ENCODE measurements around the gene KDM4D.
"Not testable (repeated sequence)": the region's sequence is repeated elsewhere in the genome, so short reads cannot be mapped to it uniquely, and the experiment has no call there.

The KDM4D gene

DNA sequence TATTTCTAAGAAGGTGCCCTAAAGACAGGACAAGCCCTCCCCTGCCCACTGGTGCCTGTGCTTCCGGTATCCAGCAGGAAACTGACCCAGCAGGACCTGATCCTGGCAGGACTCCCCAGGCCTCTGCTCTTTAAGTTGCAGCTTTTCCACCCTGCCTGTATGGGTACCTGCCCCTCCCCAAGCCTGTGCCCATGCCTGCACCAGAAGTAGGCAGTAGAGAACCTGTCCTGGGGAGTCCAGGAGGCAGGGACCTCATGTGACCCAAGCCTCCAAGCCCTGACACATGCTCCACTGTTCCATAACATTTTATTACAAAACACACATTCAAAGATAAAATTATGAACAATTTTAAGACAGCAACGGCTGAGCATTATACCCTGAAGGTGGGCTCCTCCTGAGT, 14.3 kb upstream of the KDM4D start:
- no peak for DNase-seq

DNA sequence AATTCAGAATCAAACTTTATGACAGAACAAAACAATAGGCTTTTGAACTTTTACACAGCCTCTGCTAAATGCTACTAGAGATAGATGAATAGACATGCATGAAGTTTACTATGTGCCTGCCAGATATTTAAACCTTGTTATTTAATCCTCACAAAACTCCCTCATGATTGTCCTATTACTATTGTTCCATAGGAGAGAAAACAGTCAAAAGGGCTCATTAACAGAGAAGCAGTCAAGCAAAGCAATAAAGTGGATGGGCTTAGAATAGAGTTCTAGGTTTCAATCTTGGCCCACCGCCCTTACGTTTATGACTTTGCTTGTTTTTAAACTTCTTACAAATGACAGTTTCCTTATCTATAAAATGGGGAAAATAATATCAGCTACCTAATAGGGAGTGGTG, 13.0 kb upstream of the KDM4D start:
- no peak for DNase-seq

DNA sequence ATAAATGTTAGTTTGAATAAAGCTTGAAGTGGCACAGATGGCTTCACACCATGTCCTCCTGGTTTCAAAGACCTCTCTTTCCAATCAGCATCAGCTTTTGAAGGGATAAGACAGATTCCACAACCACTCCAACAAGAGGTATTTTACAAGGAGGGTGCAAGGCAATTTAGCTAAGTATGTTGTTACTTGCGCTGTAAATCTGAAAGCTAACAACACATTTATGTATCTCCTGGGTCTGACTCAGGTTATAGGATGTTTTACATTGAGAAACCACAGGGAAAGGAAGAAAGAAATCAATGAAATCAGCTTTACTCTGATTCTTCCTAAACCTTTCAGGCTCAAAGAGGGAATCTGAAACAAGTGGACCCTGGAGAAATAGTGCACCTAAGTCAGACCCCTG, 12.3 kb upstream of the KDM4D start:
- DNase-seq: no peak

DNA sequence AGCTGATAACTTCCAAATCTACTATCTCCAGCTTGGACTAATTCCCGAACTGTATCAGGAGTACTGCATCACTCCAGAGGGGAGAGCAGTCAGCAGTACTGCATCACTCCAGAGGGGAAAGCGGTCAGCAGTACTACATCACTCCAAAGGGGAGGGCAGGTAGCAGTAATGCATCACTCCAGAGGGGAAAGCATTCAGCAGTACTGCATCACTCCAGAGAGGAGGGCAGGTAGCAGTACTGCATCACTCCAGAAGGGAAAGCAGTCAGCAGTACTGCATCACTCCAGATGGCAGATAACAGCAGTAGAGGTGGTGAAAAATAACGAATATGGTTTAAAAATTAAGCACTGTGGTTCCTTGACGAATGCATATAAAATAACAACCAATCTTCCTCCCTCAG, 8.6 kb upstream of the KDM4D start:
- DNase-seq: no peak

DNA sequence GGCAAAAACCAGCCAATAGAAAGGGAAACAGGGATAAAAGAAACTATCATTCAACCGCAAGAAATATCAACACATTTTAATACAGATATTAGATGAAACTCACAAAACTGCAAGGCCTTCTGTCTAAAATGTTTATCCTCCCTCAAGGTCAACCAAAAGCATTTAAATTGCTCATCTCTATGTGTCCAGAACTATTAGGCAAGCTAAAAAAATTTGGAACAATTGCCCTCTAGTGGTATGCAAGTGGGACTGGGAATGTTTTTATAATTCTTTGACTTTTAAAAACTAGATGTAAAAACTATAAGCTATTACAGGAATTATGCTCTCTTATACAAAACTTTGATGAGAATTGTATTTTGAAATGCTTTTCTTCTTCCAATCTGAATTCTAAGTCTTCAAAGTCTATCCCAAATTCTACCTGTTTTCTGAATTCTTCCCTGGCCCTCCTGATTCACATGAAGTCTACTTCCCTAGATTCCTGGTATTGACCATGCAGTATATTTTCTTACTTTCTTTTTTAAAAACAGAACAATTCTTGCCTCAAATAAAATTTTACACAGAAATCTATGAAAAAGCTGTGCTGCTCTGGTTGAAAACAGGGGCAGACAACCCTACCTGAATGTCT, 5.1 kb upstream of the KDM4D start:
- no peak for DNase-seq

DNA sequence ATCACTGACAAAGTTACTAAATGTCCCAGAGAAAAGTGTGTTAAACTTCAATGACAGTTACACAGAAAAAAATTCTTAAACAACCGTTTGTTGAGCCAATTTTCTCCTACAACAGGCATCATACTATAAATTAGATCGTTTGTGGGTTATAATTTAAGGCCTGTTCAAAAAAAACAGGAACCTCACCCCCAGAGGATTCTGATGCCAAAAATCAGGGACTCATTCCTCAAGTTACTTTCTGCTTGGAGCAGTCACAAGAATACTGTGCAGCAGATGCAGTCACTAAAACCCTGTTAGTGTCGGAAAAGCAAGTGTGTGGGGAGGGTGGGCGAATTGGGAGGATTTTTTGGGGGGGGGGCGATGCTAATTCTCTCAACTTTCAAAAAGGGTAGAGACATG, 810 bp upstream of the KDM4D start:
- no peak for DNase-seq

DNA sequence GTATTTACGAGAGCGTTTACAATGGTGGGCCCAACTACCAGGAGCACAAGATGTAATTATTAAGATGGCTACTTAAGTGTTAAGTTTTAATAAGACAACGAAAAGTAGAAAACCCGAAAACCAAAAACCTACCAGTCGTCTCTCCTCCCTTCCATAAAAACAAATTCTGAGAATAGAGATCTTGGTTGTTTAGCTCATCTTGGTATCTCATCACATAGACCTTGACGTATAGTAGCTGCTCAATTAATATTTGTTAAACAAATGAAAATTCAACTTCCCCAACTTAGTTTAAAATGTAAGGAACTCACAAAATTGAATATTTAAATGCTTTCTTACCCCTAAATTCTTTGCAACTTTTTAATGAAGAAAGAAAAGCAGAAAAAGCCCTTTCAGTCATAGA, 669 bp downstream of the KDM4D start:
- DNase-seq: no peak

DNA sequence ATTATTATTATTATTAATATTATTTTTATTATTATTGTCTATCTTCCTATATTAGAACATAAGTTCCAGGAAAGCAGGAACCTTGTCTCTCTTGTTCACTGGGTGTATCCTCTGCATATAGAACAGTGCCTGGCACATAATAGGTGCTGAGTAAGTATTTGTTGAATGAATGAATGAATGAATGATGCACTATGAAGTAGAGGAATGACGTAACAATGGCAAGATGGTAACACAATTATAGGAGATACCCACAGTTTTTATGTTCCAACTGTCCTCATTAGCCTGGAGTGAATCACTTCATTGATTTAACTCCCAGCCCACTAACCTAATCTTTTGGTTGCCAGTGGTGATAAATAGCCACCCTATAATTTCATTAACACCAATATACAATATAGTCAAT, 2.1 kb downstream of the KDM4D start:
- DNase-seq: no peak

DNA sequence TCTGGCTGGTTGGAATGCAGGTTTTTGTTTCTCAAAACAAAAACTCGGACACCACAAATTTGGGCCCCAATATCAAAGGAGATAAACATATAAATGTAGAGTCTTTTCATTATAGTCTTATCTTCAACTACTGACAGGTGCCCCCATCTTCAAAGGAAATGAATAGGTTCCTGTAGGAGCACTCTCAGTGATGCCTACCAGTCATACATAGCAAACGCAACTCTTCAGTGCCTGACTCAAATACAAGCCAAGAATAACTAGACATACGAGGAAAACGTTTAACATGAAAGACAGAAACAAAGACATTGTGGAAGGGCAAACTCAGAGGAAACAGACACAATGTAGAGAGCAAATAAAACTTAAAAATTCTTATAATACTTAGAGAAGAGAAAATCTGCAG, 13.9 kb downstream of the KDM4D start:
- no peak for DNase-seq

DNA sequence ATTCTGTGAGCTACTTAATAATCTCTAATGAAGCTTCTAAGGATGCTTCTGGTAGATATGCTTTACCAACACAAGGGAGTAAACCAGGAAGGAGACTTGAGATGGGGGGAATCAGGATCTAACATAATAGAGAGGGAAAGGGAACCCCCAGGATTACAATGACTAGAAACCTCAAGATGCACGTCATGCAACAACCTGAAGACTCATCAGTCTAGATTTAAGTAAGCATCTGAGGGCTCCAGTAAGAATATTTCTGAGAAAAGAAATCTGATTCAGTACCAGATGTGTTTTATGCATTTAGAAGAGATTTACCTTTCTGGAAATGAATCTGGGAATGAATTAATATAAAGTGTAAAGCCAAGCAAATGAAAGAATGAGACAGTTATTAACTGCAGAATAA, 15.2 kb downstream of the KDM4D start:
- DNase-seq: no peak

DNA sequence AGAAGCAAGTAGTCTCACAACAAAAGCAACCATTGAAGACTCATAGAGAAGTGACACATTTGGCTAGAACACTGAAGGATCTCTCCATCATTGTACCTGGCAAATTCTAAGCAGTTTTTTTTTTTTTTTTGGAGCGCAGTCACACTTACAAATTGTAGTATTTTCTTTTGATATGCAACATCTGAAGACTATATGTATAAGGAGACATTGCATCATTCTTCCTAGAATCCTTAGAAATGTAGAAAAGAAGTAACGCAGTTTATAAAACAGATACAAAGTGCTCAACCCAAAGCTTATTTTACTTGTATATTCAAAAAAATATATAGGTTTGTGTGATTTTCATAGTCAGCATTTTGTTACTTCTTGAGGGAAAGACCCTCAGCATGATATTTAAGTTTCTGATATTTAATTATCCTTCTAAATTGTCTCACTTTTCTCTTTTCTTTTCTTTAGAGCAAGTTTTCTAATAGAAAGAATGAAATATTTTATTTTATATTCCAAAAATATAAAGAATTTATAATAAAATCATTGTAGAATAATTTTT, 20.0 kb downstream of the KDM4D start:
- DNase-seq: no peak

DNA sequence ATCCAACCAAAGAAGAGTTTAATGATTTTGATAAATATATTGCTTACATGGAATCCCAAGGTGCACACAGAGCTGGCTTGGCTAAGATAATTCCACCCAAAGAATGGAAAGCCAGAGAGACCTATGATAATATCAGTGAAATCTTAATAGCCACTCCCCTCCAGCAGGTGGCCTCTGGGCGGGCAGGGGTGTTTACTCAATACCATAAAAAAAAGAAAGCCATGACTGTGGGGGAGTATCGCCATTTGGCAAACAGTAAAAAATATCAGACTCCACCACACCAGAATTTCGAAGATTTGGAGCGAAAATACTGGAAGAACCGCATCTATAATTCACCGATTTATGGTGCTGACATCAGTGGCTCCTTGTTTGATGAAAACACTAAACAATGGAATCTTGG, 23.9 kb downstream of the KDM4D start:
- no peak for DNase-seq

DNA sequence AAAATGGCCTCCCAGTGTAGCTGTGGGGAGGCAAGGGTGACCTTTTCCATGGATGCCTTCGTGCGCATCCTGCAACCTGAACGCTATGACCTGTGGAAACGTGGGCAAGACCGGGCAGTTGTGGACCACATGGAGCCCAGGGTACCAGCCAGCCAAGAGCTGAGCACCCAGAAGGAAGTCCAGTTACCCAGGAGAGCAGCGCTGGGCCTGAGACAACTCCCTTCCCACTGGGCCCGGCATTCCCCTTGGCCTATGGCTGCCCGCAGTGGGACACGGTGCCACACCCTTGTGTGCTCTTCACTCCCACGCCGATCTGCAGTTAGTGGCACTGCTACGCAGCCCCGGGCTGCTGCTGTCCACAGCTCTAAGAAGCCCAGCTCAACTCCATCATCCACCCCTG, 24.8 kb downstream of the KDM4D start:
- DNase-seq: no peak

DNA sequence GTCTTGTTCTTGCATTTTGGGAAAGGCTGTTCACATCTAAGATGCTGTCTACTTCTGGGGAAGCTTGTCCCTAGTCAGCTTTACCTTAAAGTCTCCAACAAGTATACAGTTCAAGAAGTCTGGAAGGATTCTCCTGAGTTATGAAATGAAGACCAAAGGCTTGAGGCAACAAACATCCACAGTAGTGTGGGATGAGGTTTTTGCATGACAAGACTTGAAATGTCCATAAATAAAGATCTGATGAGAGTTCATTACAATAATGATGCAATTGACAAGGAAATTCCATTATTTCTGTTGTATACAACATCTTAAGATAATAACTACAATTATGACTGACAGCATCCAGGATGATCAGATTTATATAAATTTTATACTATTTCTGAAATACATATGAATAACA, 30.2 kb downstream of the KDM4D start:
- DNase-seq: no peak

DNA sequence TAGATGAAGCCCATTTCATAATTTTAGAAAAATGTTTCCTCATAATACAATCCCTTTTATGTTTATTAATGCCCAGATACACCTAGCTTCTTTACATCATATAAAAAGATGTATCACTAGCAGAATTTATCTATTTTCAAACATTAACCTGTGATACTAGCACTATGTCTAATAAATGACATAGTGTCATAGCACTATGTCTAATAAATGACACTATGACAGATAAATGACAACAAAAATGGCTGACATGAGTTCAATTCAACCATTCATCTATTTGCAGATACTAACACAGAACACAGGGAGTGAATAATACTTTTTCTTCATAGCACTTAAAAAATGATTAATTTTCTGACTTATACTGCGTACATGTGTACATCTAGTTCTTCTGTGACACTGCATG, 32.1 kb downstream of the KDM4D start:
- DNase-seq: no peak

DNA sequence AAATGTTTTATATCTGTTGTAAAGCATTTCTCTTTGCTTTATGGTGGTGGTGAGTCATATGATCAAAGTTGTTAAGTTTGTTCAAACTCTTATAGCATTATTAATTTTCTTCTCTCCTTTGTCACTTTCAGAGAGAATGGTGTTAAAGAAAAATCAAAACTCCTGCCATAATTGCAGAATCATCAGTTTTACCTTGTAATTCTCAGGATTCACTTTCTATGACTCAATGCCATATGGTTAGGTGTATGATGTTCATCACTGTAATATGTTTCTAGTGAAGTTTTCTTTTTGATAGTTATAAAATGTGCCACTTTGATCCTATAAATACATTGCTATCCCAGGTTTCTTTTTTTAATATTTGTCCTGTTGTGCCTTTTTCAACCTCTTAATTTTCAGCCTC, 37.9 kb downstream of the KDM4D start:
- no peak for DNase-seq

DNA sequence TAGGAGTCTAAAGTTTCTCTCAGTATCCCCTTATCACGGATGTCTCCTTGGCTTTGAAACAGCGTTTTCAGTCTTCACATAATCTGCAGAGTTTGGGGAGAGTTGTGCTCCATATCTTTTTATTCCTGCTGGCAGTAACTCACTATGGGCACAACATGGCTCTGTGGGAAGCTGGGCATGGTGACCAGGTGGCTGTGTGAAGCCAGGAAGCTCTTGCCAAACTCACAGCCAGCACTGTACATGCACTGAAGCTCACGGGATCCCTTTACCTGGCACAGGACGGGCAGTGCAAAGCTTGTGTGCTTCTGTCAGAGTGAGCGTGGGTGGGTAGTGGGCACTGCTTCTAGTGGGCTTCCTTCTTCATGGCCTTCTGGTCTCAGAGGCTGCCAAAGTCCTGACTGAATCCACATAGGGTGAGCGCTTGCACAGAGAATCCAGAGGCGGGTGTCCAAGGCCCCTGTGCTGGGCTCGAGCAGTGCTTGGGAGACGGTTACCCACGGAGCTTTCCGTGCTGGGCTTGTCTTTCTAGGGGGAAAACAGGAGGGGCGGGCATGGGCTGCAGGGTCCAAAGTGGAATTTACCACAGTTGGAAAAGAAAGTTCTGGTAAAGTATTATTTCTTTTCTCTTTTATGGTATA, 40.8 kb downstream of the KDM4D start:
- DNase-seq: no peak

DNA sequence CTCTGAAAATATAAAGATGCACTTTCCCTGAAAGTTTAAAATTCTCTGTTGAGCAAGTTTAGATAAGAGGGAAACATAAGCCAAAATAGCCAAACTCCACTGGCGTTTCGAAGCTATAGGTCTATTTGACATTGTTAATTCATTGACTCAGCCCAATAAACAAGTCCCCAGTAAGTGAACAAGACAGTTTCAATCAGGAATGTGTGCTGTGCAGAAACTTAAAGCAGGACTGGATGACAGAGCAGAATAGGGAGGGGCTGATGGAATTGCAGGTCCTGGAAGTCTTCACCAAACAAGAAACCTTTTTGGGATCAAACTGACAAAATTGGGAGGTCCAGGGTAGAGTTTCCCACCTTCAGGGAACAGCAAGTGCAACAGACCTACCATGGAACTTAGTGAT, 42.6 kb downstream of the KDM4D start:
- DNase-seq: no peak

DNA sequence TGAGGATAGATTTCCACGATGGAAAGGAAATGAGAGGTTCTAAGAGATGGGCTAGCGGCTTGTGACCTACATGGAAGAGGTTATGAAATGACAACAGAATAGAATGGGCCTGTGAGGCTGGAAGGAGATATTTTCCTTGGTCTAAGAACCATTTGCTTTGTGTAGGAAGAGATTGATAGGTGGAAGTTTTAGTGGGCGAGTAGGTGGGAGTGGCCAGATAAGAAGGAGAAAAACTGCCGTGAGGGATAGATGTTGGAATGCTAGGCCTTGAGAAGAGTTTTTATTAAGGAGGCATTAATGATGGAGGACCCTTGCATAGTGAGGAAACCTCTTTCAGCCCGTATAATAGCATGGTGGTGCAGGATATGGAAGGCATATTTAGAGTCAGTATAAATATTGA, 48.0 kb downstream of the KDM4D start:
- DNase-seq: not testable (repeated sequence)

DNA sequence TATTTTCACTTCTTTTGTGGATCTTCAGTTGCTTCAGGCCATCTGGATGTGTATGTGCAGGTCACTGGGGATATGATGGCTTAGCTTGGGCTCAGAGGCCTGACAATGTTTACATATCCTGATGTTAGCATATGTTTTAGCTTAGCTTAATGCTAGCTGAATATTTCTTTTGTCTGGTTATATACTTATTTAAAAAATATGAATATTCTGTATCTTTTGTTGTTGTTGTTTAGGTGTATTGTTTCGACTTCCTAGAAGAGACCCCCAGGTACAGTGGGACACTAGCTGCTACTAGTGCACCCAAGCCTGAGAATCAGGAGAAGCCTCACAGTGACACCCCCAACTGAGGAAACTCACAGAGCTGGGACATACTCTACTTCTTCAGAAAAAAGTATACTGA, 51.4 kb downstream of the KDM4D start, which contains the start of gene KDM4E:
Gene KDM4E, plus strand, starts transcription at position 301 of the 400 bp plus-strand sequence. CDS start 300 bp downstream, outside the sequence.
- no peak for DNase-seq

DNA sequence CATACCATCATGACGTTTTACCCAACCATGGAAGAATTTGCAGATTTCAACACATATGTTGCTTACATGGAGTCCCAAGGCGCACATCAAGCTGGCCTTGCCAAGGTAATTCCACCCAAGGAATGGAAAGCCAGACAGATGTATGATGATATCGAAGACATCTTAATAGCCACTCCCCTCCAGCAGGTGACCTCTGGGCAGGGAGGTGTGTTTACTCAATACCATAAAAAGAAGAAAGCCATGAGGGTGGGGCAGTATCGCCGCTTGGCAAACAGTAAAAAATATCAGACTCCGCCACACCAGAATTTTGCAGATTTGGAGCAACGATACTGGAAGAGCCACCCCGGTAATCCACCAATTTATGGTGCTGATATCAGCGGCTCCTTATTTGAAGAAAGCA, 52.1 kb downstream of the KDM4D start:
- not testable (repeated sequence) for DNase-seq

DNA sequence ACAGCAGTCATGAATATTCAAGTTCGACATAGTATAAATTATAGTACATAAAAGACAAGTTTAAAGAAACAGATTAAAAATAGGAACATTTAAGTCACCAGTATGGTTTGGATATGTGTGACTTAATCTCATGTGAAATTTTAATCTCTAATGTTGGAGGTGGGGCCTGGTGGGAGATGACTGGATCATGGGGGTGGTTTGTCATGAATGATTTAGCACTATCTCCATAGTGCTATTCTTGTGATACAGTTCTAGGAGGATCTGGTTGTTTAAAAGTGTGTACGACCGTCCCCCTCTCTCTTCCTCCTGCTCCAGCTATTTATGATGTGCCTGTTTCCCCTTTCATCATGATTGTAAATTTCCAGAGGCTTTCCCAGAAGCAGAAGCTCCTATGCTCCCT, 54.8 kb downstream of the KDM4D start:
- no peak for DNase-seq

DNA sequence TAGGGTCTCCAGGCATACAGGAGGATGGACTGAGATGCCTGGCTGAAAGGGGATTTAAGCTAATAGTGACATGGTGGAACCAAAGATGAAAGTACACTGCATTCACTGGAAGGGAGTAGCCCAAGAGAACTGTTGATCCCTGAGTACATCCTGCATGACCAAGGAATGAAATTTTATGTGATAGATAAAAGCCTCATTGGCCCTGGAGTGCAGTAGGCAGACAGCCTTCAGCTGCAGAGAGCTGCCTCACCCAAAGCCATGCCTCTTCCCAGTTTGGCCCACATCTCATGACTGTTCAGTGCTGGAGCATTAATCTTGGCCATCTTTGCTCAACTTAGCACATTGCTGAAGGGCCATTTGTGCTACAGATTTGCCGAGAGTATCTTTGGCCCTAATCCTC, 59.5 kb downstream of the KDM4D start:
- no peak for DNase-seq

DNA sequence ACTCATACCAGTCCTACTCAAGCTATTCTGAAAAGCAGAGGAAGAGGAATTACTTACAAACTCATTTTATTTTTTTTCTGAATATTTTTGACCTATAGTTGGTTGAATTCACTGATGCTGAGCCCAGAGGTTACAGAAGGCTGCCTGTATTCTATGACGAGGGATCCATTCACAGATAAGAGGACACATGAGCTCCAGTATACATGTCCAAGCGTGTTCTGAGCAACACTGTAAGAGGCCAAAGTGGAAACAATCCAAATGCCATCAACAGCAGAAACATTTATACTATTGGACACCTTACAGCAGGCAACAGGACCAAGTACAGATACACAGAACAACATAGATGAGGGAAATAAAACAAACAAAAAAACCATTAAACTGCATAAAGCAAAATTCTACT, 61.8 kb downstream of the KDM4D start:
- DNase-seq: no peak
